ENCODE data around the gene FAM107A.

FAM107A gene, protein sequence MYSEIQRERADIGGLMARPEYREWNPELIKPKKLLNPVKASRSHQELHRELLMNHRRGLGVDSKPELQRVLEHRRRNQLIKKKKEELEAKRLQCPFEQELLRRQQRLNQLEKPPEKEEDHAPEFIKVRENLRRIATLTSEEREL

DNA sequence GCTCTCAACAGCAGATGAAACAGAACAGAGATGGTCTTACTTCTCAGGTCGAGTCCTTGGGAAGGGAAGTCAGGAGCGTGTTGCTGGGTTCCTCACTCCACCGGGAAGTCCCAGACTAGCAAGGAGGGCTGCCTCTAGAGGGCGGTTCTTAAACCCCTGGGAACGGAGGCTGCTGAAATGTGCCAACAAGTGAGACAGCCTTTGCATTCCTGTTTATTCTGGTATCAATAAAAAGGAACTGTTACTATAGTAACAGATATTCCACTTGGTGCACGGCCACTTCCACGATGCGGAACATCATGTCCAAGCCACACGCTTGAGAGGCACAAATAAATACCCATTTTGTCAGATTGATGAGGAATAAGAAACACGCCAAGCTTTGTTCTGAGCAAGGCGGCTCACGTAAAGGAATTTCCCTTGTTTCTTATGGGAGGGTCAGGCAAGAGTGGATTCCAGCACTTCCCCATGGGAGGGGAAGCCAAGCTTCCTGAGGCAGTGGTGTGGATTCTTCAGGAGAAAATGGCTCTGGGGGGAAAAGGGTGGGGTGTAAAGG, at the start of gene FAM107A:
FAM107A (minus strand) TSS at position 123 of the 553 bp plus-strand sequence. CDS start 7,531 bp downstream, outside the sequence.
- TF ChIP-seq, protein P1, sequence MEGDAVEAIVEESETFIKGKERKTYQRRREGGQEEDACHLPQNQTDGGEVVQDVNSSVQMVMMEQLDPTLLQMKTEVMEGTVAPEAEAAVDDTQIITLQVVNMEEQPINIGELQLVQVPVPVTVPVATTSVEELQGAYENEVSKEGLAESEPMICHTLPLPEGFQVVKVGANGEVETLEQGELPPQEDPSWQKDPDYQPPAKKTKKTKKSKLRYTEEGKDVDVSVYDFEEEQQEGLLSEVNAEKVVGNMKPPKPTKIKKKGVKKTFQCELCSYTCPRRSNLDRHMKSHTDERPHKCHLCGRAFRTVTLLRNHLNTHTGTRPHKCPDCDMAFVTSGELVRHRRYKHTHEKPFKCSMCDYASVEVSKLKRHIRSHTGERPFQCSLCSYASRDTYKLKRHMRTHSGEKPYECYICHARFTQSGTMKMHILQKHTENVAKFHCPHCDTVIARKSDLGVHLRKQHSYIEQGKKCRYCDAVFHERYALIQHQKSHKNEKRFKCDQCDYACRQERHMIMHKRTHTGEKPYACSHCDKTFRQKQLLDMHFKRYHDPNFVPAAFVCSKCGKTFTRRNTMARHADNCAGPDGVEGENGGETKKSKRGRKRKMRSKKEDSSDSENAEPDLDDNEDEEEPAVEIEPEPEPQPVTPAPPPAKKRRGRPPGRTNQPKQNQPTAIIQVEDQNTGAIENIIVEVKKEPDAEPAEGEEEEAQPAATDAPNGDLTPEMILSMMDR (conservative IDR thresholded peaks at IDR 0.05), result peak; percentile 19
- TF ChIP-seq ZFX (IDR thresholded peaks at IDR 0.05), result no peak
- no peak within 1 kb of the TSS for H3K27ac ChIP-seq

DNA sequence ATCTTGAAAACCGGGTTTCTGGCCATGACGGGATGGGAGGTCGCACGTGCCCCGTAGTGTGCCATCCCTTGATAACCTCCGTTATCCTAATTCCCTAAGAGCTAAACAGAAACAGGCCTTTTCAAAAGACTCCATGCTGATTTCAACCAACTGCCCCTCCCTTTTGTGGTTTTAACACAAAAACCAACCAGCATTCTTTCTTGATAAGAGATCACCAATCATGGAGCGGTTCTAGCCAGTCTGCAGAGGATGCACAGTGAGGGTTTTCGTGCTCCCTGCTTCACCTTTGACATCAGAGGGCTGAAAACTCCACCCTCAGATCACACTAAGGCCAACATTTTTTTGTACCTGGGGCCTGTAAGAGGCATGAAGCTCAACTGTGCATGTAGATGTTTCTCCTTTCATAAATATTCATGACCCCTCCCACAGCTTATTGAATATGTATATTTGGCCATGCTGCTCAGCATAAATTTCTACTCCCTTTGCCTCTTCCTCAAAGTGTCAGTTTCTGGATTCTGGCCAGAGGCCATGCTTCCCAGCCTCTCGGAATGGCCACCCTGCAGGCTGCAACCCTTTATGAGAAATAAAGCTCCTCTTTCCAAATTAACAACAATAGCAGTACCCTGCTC, 48.1 kb upstream of the FAM107A start:
- TF ChIP-seq ZFX (IDR thresholded peaks at IDR 0.05), result no peak
- TF ChIP-seq, protein P1 (conservative IDR thresholded peaks at IDR 0.05), result no peak
- H3K27ac ChIP-seq, result no peak overlapping the region

DNA sequence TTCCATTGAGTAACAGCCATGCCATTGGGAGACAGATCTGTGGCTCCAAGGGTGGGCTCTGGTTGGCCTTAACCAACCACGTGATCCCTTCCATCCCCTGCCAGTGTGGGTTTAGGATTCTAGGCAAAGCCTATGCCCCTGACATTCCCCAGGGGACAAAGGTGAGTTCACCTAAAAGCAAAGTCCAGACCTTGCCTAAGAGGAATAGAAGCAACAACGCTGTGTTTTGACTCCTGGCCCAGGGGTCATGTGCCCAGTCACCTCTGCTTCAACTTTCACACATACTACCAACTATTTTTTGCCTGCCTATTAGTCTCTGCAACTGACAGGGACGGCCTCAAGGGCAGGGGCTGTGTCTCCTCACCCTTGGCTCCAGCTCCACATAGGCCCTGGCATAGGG, 47.4 kb upstream of the FAM107A start:
- TF ChIP-seq, protein P1 (conservative IDR thresholded peaks at IDR 0.05), result no peak
- no peak for TF ChIP-seq ZFX (IDR thresholded peaks at IDR 0.05)
- H3K27ac ChIP-seq, result no peak overlapping the region

DNA sequence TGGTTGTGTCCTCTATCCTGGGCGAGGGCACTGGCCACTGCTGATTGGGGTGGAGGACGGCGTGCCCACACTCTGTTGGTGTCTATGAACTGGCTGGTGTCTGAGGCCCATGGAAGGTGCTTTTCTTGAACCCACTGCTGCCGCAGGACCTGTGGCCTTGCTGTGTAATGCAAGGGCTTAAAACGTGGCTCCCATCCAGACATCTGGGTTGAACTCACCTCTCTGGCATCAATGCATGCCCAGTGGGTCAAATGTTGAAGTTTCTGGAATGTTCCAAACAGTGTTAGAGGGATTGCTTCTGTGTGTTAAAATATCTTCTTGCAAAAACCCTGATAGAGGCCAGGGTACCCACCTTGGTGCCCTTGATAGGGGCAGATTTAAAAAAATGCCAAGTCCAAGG, 46.8 kb upstream of the FAM107A start:
- TF ChIP-seq, protein P1 (conservative IDR thresholded peaks at IDR 0.05), result no peak
- no peak for TF ChIP-seq ZFX (IDR thresholded peaks at IDR 0.05)
- no peak overlapping the region for H3K27ac ChIP-seq

DNA sequence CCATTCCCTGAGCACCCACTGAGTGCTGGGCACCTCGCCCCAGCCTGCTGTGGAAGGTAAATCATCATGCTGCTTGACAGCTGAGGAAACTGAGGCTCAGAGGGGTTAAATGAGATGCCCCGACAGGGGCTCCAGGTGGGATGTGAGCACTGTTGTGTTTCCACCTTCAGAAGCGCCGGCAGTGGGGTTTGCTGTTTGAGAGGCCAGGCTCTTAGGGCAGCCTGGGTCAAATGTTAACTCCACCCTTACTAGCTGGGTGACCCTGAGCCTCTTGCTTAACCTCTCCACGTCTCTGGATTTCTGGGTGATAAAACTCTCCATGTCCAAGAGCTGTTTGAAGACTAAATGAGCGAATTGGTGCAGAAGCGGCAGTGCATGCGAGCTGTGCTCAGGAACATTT, 46.3 kb upstream of the FAM107A start:
- TF ChIP-seq ZFX (IDR thresholded peaks at IDR 0.05), result no peak
- TF ChIP-seq, protein P1 (conservative IDR thresholded peaks at IDR 0.05), result no peak
- H3K27ac ChIP-seq, result no peak overlapping the region

DNA sequence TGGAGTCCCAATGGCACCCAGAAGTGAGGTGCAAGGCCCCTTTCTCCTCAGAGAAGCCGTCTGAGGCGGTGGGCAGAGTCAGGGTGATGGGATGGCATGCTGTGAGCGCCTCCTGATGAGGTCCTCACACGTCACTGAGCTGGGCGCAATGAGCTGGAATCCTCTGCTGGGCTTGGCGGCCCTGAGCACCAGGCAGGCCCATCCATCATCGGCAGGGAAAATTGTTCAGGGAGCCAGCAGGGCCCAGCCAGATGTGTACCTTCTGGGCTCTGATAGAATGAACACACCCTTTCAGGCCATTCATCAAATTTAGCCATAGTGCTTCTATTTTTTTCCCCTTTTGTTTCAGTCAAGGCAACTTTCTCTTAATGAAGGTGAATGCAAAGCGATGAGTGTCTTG, 45.7 kb upstream of the FAM107A start:
- no peak overlapping the region for H3K27ac ChIP-seq
- TF ChIP-seq, protein P1 (conservative IDR thresholded peaks at IDR 0.05), result no peak
- no peak for TF ChIP-seq ZFX (IDR thresholded peaks at IDR 0.05)

DNA sequence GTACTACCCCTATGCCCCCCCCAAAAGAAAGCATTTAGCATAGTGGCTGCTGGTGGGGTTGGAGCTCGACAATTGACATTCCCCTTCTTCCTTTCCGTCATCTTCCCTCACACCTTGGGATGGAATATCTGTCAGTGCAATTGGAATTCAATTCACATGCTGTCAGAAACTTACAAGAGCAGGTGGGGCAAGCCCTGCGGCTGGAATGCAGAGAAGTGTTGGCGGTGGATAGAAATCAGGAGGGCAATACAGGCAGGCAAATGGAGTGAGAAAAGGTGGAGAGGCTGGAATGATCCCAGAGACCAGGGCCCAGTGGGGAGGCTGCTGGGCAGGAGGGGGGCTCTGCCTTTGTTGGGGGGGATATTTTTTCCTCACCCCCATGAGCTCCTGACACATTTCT, 45.2 kb upstream of the FAM107A start:
- no peak overlapping the region for H3K27ac ChIP-seq
- no peak for TF ChIP-seq ZFX (IDR thresholded peaks at IDR 0.05)
- TF ChIP-seq, protein P1 (conservative IDR thresholded peaks at IDR 0.05), result no peak
